RKO (cell line): ENCODE results near the gene SLC35E3.

Experiments used
- DNase-seq: peaks from one replicate; pipeline ENCODE4 v3.0.0-alpha.2; 2016; ENCODE audit warnings: low spot score

SLC35E3 gene

DNA sequence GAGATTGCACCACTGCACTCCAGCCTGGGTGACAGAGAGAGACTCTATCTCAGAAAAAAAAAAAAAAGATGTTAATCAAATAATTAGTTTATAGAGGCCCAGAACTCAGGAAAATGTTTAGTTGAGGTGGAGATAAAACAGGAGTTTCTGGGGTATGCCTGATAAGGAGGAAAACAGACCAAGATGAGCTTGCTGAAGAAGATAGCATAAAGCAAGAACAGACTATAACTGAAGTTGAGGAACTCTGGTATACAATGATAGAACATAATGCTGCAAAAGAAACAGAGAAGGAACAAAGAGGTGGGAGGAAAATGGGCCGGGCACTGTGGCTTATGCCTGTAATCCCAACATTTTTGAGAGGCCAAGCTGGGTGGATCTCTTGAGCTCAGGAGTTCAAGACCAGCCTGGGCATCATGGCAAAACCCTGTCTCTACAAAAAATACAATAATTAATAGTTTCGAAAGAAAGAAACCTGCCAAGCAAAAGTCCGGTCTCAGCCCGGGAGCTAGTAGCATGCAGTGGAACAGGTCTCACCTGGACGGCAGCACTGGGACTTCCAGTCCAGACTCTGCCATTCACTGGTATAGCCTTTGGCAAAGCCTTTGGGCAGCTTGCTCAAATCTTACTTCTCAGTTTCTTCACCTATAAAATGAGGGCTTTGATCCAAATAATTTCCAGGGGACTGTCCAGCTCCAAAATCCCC lies 25.4 kb downstream of the SLC35E3 start:
- no peak for DNase-seq

DNA sequence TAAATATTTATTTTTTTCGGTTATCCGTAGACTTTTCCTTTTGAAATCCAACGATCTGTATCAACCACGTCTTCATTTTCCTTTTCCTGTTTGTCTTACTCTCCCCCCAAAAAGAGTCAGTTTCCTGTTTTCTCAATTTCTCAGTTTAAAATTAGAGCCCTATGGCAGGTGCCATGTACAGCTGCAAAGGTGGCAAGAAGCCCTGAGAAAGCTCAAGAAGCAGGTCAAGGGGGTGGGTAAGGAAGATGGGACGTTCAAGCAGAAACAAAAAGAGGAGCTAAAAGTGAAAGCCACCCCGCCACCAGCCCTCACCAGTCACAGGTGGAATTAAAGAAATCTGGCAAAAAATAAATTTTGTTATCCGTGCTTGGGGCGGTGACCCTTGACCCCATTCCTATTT lies 26.7 kb downstream of the SLC35E3 start:
- DNase-seq: no peak

DNA sequence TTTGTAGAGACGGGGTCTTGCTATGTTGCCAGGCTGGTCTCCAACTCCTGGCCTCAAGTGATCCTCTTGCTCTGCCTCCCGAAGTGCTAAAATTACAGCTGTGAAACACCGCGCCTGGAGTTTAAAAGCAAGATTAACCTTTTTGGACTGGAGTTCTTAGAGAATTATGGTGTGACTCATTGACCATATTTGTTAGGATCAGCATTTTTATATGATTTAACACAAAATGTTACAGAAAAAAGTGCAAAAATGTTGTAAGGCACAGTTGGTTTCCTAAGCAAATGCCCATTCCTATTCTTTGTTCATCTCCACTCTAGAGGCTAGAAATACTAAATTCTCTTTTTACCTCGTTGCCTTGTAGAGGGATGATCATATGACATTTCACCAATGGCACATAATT lies 27.6 kb downstream of the SLC35E3 start:
- DNase-seq: no peak

DNA sequence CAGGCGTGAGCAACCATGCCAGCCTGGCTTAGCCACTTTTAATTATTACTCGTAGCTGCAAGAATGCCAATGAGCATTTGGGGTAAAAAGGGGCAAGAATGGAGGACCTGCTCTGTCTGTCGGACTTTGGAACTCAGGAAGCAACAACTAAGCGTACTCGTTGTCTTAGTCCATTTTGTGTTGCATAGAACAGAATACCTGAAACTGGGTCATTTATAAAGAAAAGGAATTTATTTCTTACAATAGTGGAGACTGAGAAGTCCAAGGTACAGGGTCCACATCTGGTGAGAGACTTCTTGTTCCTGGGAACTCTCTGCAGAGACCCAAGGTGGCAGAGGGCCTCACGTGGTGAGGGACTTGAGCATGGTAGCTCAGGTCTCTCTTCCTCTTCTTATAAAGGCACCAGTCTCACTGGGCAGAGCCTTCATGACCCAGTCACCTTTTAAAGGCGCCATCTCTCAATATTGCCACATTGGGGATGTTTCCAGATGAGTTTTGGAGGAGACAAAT lies 29.2 kb downstream of the SLC35E3 start:
- no peak for DNase-seq

DNA sequence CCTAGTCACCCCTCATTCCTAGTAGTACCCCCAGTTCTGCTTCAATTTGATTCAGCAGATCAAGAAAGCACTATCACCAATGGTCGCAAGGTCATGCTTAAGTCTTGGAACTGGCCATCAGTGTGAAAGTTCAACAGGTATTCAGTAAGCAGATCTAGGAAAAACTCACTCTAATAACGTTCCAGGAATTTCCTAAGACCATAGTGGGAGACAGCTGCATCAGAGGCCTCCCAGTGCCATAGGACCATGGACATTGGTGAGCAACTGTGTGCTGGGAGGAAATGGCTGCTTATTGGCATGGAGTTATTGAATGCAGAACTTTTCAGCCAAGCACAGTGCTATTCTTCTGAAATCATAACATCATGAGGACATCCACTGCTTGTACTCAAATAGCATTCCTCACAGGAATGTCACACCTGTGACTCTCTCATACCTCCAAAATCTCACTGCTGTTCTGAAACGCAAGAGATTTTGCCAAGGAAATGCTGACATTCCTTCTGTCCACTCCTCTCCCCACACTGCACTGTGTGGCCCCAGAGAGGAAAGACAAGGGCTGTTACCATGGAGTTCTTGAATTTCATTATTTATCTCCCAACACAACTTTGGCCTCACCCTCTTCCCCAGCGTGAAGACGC lies 31.1 kb downstream of the SLC35E3 start:
- DNase-seq: no peak

DNA sequence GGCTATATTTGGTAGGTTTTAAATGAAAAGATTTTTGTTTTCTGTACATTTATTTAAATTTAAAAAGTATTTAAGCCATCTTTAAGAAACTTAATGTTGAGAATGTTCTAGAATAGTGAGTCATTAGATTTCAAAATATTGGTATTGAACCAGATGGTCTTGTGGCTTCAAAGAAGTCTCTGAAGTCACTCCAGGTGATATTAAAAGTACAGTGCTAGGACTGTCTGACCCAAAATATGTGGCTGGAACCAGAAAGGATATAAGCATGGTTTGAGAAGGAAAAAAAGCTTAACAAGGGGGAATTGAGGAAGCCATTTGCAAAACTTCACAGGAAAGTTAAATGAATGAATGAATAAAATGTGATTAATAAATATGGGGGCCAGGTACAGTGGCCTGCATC lies 33.3 kb downstream of the SLC35E3 start:
- no peak for DNase-seq

DNA sequence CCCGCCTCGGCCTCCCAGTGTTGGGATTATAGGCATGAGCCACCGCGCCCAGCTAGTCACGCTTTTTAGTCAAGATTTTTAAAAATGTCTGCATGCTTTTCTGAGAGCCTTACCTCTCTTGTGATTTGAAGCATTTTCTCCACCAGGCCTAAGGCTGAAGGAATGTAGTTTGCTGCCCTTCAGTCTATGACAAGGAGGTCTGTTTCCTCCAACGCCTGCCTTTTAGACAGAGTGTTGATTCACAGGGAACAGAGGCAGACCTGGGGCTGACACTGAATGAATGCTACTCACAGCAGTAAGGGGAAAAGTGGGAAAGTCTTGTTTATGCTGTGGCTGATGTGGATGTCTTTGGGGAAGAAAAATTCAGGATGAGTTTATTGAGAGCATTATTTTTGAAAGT lies 34.8 kb downstream of the SLC35E3 start:
- DNase-seq: no peak

DNA sequence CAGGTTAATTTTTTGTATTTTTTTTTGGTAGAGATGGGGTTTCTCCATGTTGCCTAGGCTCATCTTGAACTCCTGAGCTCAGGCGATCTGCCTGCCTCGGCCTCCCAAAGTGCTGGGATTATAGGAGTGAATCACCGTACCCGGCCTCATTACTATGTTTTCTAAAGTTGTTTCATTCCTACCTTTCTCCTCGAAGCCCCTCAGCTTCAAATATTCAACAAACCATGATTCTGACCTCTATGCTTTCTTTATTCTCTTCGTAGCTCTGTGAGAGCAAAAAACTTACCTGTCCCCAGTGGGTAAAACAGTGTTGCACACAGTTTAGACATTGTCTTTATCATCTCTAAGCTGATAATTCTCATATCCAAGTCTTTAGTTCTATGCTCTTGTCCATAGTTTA lies 35.8 kb downstream of the SLC35E3 start:
- DNase-seq: no peak

DNA sequence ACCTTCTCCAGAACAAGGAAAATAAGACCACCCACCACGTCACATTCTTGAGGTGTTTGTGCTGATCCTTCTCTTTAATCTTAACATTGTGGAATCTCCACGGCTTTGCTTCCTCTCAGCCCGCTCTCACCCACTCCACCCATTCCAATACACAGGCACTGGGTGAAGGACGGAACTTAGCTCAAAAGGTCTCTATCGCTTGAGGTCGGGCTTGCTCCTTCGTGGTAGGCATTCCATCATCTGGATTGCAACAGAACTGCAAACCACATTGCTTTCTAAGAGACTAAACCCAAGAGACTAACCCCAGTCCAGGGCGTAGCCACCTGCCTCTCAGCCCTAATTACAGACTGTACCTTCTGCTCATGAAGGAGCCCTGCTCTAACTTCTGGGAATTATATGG lies 38.0 kb downstream of the SLC35E3 start:
- DNase-seq: no peak

DNA sequence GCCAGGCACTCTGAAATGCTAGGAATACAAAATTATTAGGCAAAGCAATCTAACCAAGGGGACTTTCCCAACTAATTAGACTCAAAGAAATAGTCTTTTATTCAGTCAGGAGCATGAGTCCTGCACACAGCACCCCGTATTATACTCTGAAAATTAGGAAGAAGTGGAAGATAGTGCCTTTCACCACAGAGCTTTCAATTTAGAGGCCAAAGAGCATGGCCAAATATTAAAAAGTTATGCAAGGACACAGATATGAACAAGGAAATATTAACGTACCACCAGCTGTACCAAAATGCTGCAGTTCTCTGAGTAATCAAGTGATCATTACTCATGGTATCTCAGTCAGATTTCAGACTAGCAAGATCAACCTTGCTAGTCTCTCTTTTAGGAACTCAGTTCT lies 39.4 kb downstream of the SLC35E3 start:
- DNase-seq: no peak

DNA sequence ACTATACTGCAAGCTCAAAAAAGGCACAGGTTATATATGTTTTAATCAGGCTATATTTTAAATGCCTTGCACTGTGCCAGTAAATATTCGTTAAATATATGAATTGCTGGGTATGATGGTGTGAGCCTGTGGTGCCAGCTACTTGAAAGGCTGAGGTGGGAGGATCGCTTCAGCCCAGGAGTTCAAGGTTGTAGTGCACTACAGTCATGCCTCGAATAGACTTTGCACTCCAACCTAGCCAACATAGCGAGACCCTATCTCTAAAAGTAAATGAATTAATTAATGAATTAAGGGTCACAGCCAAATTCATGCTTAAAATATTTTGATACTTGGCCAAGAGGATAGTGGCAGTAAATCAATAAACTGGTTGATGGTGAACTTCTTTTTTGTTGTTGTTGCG lies 39.8 kb downstream of the SLC35E3 start:
- DNase-seq: no peak

DNA sequence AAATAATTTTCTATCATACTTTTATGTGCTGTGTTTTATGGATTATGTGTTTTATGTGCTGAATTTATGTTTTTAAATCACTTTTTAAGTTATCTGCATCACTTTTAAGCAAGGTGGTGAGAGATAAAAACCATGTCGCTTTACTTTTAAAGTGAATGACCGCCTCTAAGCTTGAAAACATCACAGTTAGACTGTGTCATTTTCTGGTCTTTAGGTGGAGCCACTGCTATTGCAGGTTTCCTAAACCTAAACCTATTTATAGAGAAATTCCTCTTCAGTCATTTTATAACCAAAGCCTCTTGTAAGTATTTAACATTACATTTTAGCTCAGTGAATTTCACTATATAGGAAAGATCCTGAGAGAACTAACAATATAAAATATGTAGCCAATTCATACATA lies 41.0 kb downstream of the SLC35E3 start:
- DNase-seq: no peak

DNA sequence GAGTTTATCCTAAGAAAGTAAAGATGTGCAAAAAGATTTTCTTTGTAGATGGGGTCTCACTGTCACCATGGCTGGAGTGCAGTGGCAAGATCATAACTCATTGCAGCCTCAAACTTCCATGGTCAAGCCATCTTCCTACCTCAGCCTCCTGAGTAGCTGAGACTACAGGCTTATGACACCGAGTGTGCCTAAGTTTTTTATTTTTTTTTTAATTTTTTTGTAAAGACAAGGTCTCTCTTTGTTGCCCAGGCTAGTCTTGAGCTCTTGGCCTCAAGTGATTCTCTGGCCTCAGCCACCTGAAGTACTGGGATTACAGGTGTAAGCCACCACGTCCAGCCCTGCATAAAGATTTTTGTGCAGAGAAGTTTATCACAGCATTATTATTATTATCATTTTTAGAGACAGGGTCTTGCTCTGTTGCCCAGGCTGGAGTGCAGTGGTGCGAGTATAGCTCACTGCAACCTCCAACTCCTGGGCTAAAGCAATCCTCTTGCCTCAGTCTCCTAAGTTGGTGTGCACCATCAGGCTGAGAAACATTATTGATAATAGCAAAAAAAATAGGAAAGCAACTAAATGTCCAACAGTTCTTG lies 42.7 kb downstream of the SLC35E3 start:
- no peak for DNase-seq

DNA sequence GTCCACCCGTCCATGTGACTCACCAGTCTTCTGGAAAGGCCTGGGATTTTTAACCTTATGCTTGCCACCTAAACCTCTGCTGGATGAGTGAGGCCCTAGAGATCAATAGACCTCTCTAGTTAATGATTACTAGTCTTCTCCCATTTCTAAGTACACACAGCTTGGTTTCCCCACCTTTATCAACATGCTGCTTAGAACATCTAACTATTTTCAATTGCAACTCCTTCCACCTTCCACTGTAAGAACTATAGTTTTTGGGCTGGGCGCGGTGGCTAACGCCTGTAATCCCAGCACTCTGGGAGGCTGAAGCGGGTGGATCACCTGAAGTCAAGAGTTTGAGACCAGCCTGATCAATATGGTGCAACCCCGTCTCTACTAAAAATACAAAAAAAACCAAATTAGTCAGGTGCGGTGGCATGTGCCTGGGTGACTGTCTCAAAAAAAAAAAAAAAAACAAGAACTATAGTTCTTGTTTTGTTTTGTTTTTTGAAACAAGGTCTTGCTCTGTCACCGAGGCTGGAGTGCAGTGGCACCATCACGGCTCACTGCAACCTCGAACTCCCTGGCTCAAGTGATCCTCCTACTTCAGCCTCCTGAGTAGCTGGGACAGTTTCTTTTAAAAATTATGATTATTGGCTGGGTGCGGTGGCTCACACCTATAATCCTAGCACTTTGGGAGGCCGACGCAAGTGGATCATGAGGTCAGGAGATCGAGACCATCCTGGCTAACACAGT lies 43.3 kb downstream of the SLC35E3 start:
- DNase-seq: no peak

DNA sequence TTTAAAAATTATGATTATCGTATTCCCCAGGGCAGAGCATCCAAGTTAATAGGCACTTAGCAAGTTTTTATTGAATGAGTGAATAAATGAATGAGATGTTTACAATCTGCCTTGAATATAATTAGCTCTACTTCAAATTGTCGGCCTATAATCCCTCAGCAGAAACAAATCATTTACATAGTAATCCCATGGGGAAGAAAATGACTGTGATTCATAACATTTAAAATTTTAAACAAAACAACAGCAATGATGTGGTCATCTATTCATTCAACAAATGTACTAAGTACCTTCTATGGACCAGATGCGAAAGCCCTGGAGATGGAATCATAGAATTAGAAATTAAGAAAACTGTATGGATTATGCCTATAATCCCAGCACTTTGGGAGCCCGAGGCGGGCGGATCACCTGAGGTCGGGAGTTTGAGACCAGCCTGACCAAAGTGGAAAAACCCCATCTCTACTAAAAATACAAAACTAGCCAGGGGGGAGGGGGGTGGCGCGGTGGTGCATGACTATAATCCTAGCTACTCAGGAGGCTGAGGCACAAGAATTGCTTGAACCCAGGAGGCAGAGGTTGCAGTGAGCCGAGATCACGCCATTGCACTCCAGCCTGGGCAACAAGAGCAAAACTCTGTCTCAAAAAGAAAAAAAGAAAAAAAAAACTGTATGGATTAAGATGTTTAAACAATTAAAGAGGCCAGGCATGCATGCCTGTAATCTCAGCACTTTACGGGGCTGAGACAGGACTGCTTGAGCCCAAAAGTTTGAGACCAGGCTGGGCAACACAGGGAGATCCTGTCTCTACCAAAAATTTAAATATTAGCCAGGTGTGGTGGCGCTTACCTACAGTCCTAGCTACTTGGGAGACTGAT lies 44.3 kb downstream of the SLC35E3 start:
- DNase-seq: no peak

DNA sequence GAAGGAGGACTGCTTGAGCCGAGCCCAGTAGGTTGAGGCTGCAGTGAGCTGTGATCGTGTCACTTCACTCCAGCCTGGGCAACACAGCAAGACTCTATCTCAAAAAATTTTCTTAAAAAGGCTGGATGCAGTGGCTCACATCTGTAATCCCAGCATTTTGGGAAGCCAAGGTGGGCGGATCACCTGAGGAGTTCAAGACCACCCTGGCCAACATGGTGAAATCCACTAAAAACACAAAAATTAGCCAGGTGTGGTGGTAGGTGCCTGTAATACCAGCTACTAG lies 44.9 kb downstream of the SLC35E3 start:
- DNase-seq: no peak

DNA sequence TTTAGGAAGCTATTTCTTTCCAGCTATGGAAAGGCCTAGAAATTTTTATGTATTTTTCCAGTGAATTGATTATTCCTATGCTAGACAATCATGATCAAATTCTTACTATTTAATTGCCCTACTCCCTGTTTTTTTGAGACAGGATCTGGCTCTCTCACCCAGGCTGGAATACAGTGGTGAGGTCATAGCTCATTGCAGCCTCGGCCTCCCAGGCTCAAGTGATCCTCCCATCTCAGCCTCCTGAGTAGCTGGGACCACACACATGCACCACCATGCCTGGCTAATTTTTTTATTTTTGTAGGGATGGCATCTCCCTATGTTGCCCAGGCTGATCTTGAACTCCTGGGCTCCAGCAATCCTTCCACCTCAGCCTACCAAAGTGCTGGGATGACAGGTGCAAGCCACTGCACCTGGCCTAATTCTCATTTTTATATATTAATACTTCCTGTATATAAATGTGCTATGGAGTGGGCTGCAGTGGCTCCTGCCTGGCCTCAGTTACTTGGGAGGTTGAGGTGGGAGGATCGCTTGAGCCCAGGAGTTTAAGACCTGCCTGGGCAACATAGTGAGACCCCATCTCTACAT lies 46.0 kb downstream of the SLC35E3 start:
- DNase-seq: no peak

DNA sequence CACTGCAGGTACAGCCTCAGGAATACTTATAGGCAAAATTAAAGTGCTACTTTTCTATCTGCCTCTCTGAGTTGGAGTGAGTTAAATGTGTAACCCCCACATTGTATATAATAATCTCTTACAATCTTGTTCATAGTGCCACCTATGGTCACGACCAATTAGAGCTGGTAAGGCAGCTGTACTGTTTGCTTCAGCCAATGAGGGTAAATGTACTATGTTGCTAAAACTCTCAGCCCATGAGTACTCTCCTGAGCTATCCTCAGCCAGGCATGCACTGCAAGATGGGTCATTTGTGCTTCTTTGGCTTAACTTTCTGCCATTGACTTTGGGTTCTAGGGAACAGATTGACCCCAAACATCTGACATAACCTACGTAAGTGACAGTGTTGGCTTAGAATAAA lies 47.0 kb downstream of the SLC35E3 start:
- DNase-seq: peak; percentile 65

DNA sequence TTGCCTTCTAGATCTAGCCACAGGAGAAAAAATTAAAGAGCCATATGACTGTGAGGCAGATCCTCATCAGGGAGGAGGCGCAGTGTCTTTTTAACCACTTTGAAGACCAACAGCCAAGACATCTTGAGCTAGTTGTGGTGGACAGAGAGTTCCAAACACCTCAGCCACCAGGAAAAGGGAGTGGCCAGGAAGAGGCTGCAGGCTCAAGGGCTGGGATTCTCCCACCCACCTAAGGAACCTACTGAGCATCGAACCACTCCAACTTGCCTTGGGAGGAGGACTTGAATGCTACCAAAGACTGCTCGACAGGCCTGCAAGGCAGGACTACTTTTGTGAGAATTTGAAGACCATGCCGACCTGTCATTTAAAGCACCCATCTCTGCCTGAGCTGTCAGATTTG lies 47.5 kb downstream of the SLC35E3 start:
- no peak for DNase-seq

DNA sequence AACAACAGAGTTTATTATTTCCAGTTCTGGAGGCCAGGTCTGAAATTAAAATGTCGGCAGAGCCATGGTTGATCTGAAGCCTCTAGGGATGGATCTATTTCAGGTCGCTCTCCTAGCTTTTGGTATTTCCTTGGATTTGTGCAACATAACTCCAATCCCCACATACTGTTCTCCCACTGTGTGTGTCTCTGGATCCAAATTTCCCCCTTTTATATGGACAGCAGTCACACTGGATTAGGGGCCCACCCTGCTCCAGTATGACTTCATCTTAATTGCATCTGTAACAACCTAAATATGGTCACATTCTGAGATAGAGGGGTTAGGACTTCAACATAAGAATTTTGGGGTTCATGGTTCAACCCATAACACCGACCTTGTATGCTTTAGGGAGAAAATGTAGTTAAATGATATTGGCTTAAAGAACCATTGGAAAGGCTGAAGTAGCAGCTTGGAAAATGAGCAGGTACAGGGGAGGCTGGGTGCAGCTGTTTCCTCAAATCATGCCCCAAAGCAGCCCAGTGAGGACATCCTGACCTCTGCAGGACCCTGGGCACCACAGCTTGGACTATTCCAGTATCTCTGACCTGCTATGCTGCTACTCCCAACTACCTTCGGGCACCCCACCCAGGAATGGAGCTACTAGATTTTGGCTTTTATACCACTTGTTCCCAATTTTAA lies 48.1 kb downstream of the SLC35E3 start:
- no peak for DNase-seq

DNA sequence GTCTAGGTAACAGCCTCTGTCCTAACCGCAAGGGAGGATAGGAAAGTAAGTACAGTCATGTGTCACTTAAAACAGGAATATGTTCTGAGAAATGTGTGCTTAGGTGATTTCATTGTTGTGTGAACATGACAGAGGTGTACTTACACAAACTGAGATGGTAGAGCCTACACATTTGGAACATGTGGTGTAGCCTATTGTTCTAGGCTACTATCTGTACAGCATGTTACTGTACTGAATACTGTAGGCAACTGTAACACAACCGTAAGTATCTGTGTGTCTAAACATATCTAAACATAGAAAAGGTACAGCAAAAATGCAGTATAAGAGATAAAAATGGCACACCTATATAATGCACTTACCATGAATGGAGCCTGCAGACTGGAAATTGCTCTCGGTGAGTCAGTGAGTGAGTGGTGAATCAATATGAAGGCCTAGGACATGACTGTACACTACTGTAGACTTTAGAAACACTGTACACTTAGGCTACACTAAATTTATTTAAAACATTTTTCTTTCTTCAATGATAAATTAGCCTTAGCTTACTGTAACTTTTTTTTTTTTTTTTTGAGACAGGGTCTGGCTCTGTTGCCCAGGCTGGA lies 48.8 kb downstream of the SLC35E3 start:
- DNase-seq: peak; percentile 89
